CD4-positive, alpha-beta T cell treated with Interleukin-17A for 4 hours (primary cell): ENCODE results near the gene STARD13.
"Not testable (repeated sequence)": the region's sequence is repeated elsewhere in the genome, so short reads cannot be mapped to it uniquely, and the experiment has no call there.

Source experiments
- DNase-seq: peaks from one replicate; pipeline ENCODE4 v3.0.0-alpha.2; 2020; ENCODE audit warnings: mixed read lengths

STARD13 gene

DNA sequence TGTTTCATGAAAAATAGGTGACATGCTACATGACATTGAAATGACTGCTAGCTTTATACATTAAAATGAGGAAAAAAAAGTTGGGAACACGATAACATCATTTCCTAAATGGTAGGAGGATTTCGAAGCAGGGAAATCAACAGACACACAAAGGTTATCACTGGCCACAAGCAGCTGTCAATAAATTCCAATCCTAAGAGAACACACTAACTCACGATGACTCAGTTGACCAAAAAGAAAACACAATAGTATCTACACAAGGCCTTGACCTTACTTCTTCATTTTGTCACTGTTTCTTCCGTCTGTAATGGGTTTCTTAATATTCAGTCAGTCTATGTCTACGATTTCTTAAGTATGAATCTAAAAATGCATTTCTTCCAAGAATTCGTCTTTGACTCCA lies 36.5 kb downstream of the STARD13 start:
- DNase-seq, result no peak

- no peak for DNase-seq
These were observed 39.9 kb downstream of the STARD13 start for GRCh38 chr13:33245505-33246158.

GRCh38 chr13:33244907-33245287 lies 40.7 kb downstream of the STARD13 start:
- DNase-seq, result no peak

DNA sequence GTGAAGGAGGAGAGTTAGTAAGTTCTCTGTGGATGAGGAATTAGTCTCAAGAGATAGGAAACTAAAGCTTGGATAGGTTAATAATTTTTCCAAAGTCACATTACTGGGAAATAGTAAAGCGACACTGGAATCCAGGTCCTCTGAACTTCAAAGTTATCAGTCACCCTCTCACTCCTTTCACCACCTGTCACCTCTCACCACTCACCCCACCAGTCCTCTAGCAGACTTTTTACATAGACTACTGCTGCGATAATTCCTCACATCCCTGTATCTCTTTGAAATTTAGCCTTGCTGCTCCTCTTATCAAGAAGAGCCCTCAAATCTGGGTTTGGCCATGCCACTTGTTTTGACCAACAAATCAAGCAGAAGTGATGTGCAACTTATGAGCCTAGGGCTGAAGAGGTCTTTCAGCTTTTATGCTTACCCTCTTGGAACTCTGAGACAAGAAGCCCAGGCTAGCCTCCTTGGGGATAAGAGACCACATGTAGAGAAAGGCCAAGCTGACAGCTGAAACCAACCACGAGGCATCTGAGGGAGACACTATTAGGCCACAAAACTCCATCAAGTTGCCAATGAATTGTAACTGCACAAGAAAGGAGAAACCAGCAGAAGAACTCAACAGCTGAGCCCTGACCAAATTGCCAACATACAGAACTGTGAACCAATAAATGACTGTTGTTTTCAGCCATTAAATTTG lies 41.2 kb downstream of the STARD13 start:
- DNase-seq, result no peak

DNA sequence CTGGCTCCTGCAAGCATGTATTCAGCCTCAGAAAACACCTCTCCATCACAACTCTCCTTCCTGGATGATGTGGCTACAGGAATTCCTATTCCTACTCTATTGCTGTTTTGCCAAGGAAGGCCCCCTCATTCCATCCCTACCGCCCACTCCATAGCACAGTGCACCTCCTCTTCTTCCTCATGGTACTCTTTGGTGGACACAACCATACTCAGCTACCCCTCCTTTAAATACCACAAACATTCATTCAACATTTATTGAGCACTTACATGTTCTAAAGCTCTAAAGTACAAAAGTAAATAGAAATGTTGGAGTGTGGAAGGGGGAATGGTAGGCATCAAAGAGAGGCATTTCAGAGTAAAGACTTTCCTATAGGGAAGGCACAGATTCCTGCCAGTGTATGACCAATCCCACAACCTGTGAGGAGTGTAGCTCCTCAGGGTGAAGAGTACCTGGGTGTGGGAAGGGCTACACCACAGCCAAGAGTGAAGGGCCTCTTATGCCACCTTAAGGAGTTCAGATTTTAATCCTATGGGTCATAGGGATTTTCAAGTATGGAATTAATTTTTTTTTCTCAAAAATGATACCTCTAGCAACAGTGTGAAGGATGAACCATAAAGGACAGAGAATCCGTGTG lies 42.5 kb downstream of the STARD13 start:
- DNase-seq, result no peak

DNA sequence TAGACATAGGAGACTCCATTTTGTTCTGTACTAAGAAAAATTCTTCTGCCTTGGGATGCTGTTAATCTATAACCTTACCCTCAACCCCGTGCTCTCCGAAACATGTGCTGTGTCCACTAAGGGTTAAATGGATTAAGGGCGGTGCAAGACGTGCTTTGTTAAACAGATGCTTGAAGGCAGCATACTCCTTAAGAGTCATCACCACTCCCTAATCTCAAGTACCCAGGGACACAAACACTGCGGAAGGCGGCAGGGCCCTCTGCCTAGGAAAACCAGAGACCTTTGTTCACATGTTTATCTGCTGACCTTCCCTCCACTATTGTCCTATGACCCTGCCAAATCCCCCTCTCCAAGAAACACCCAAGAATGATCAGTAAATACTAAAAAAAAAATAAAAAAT lies 43.2 kb downstream of the STARD13 start:
- DNase-seq, result not testable (repeated sequence)

DNA sequence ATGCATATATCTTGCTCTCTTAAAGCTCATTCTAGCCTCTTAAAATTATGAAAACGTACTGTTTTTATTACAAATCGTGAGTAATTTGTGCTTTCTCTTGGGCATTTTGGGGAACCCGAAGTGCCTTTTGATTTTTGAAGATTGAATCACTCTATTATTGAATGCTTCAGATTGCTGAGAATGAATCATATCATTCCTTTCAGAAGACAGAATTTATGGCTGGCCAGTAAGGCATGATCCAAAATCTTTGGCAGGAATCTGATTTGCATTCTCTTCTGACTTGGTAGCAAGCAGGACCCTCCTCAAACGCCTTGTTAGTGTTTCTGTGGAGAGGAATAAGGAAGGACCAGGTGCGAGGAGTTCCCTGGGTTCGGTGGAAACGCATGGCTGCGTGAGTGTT lies 49.5 kb downstream of the STARD13 start:
- no peak for DNase-seq

- no peak for DNase-seq
These were observed 50.0 kb downstream of the STARD13 start for GRCh38 chr13:33235564-33235963.

DNA sequence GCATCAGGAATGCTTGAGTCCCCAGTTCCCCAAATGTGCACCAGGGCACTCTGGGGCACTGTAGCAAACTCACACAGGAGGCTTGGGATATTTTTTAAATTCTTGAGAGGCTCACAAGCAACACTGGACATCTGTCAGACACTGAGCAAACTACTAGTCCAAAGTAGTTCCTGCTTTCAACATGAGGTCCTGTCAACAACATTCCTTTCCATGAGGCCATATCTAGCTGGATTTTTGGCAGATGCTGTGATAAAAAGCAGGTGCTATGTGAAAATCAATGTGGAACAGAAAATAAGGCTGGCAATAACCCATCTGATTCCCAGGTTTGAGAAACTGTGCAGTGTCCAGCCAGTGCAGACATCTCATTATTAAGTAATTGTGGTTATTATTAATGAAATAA lies 50.5 kb downstream of the STARD13 start:
- no peak for DNase-seq

GRCh38 chr13:33233547-33233946 lies 52.0 kb downstream of the STARD13 start:
- no peak for DNase-seq

DNA sequence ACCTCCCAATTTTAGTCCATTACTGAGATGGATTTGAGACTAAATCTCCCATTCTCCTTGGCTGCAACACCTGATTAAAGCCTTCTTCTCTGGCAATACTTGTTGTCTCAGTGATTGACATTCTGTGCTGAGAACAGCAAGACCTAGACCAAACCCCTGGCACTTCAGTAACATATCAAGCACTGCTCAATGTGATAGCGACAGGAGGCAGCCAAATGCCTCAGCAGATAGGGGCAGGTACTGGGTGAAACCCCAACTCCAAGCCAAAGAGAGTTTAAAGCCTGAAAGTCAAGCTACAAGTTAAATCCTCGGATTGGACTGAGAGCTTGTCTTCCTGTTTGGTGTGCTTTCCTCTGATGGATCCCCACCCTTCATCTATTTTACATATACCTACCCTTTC lies 52.7 kb downstream of the STARD13 start:
- DNase-seq, result no peak

- DNase-seq, result no peak
These were observed 54.2 kb downstream of the STARD13 start for GRCh38 chr13:33231339-33231738.

GRCh38 chr13:33230178-33230881 lies 55.2 kb downstream of the STARD13 start:
- DNase-seq, result no peak

DNA sequence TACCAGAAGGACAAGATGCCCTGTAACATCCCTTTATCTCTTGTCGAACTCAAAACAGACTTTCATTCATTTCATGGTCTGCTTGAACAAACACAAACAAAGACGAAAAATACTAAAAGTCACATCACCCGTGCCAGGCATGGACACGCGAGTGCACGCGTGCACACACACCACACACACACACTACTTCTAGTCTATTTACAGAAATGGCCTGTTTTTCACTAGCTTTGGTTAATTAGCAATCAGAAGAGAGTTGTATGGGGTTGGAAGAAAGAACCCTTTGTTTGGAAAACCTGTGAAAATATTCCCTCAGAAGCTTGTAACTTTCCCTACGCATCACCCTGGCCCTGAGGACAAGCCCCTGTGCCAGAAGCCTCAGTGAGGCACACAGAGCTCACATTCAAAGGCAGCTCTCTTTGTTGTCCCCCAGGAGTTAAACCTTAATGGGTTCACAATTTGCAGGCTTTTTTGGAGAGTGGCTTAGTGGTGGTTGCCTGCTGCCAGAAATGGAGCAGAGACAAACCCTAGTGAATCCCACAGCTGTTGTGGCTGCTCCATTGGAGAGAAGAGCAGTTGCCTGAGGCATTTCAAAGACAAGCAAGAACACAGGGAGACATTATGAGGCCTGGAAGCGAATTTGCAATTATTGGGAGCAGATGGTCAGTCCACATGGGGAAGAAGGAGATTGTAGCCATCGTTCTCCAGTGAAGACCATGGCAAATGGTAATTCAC lies 55.9 kb downstream of the STARD13 start:
- no peak for DNase-seq

- DNase-seq, result peak; percentile 21
These were observed 56.7 kb downstream of the STARD13 start for GRCh38 chr13:33228648-33229445.

DNA sequence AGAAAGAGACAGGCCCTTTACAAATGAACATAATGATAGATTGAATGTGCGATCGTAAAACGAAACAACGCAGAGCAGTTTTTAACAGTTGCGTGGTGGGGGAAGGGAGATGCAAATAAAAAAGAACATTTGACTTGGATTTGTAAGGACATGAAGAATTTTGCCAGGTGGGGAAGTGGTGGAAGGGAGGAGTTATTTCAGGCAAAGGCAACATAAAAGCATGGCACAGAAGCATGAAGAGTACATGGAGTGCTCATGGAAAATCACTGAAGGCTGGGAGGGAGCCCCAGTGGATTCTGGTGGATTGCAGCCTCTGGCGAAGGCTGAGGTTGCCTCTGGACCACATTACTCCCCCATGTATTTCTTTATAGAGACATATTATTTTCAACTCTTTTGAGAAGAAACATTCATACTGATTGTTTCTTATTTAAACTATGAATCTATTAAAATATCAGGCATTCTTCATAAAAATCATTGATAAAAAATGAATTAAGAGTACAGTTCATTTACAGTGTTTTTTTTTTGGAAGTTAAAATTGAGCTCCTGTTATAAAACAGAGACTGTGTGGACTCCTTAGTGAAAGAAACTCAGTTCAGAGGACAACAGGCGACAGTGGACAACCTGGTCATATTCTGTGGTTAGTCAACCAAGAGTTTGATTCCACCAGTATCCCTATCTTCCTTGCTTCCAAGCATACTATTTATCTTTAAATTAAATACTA lies 57.5 kb downstream of the STARD13 start:
- DNase-seq, result no peak

DNA sequence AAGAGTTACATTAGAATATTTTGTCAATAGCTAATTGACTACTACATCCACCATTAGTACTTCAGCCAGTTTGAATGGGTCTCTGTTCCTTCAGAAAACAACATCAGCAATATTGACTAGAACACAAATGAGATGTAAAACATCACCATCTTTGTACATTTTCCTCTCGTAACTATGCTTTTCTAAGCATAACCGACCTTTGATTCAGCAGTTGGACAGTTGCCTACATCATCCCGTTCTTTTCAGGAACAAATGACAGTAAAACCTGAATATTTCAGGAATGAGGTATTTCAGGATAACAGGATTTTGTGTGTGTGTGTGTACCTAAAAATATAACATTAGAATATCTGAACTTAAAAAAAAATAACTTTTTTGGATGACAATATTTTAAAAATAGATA lies 60.9 kb downstream of the STARD13 start:
- DNase-seq, result no peak

DNA sequence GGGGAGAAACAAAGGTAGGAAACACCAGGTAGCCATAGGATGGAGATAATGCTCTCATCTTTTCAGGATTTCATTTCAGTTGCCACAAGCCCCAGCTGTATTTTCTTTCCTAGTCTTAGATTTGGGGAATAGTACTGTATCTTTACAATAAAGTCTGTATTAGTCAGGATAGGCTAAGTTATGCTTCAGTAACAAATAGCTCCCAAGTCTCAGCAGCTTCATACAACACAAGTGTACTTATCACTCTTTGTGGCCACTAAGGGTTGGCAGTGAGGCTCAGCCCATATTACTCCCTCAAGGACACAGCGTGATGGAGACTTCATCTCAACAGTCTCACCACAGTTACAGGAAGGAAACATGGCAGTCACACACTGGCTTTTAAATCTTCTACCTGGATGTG lies 61.4 kb downstream of the STARD13 start:
- DNase-seq, result no peak

GRCh38 chr13:33219926-33220325 lies 65.6 kb downstream of the STARD13 start:
- DNase-seq, result no peak

GRCh38 chr13:33218426-33218825 lies 67.1 kb downstream of the STARD13 start:
- no peak for DNase-seq

DNA sequence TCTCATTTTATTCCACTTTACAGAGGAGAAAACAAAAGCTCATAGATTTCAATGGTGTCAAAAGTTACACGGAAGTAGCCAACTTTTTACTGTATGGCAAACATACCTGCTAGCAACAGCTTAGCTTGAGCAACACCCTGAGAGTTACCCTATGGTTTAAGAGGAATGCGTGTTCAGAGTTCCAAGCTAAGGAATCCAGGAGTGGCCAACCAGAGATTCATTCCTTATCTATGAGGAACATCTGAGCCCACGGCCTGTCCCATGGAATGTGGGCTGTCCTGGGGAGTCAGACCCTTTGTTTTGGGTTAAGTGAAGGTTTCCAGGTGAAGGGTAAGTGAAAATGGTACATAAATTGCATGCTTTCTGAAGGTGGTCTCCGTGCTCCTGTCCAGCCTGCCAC lies 67.5 kb downstream of the STARD13 start:
- DNase-seq, result no peak
